Neural cell (in vitro differentiated cells): ENCODE results near the gene AEN.

Source experiments
- CTCF ChIP-seq: fragments of 450-650 bp; IDR thresholded peaks from 2 replicates; pipeline ENCODE4 v1.5.1; 2014; ENCODE audit warnings: antibody characterized with exemption, mild to moderate bottlenecking, moderate library complexity; ENCODE audit not compliant: poor library complexity, severe bottlenecking
- EP300 ChIP-seq: fragments of 450-650 bp; conservative IDR thresholded peaks from 2 replicates; pipeline ENCODE4 v1.6.1; 2014; ENCODE audit warnings: antibody characterized with exemption, mild to moderate bottlenecking, moderate library complexity; ENCODE audit not compliant: poor library complexity, severe bottlenecking
- EZH2 ChIP-seq: fragments of 200-600, 300-800 bp; shearing (Covaris generic), sonication (generic); IDR thresholded peaks from 2 replicates; pipeline ENCODE4 v1.6.1; 2014; ENCODE audit warnings: antibody characterized with exemption, low read length, borderline replicate concordance, mild to moderate bottlenecking; ENCODE audit not compliant: insufficient read depth, poor library complexity, severe bottlenecking
- POLR2AphosphoS5 ChIP-seq: IDR thresholded peaks from 2 replicates; pipeline ENCODE4 v1.6.1; 2012
- RAD21 ChIP-seq: fragments of 450-650 bp; conservative IDR thresholded peaks from 2 replicates; pipeline ENCODE4 v1.6.1; 2014; ENCODE audit warnings: antibody characterized with exemption, mild to moderate bottlenecking, moderate library complexity
- REST ChIP-seq: IDR thresholded peaks from 2 replicates; pipeline ENCODE4 v1.6.1; 2012; ENCODE audit warnings: borderline replicate concordance
- TAF1 ChIP-seq: IDR thresholded peaks from 2 replicates; pipeline ENCODE4 v1.6.1; 2012; ENCODE audit warnings: low read depth

DNA sequence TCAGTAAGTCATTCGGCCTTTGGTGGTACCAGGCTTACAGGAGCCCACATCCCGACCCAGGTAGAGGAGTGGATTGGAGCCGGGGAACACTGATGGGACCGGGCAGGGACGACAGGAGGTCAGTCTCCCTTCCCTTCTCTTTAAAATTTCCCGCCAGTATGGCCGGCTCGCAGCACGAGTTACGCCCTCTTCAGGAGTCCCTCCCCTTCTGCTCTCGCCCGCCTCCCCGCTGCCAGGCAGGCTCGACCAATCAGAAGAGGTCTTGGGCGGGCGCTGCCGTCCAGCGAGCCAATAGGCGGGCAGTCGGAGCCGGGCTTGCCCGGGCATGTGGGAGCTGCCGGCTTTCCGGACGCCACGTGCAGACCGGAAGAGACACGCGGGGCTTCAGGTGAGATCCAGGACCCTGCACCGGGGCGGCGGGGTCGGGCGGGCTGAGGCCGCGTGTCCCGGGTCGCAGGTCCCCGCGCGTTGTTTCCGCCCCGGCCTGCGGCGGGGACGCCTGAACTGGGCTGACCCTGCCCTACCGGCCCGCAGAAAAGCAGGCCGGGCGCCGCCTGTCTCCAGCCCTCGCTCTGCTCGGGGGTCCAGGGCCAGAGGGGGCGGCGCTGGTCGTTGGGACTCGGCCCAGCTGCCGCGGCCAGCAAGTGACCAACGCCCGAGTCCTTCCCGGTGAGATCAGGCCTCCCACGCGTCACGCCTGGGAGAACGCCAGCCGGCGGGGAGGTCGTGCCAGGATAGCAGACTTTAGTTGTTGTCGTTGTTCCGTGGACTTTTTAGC lies at the start of gene AEN:
- TF ChIP-seq TAF1 (no peak), CTCF (peak; percentile 29), EP300 (no peak), EZH2 (no peak), POLR2AphosphoS5 (peak; percentile 50), REST (no peak), RAD21 (no peak)
